ENCODE results near the gene FLYWCH2. TPM values are rescaled to one million over a fixed set of nuclear protein-coding genes. Genes with fewer than 3 reads are reported as not detected.

The FLYWCH2 gene
- total RNA-seq, 1 experiment from 2014 or later = 16.5 TPM

DNA sequence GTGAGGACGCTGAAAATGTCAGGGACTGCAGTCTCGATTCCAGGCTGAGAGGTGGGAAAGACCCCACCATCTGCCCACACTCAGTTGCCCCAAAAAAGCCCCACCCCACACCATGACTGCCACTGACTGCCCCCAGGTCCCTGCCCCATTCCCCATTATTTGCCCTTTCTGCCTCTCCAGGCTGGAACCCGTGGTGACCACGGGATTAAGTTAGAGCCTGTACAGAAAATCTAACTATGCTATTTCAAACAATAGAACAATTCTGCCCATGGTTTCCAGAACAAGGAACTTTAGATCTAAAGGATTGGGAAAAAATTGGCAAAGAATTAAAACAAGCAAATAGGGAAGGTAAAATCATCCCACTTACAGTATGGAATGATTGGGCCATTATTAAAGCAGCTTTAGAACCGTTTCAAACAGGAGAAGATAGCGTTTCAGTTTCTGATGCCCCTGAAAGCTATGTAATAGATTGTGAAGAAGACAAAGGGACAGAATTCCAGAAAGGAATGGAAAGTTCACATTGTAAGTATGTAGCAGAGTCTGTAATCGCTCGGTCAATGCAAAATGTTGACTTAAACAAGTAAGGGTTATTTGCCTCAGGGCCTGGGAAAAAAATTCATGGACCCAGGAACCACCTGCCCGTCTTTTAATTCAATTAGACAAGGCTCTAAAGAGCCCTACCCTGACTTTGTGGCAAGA lies 43.1 kb downstream of the FLYWCH2 start:
- Histone ChIP-seq H4K20me1 (ENCODE audit: control insufficient read depth, insufficient read depth, insufficient read length) (no peaks in the 10 kb centered on the region), H3K27me3 (ENCODE audit: insufficient read depth, low read length) (no peaks in the 10 kb centered on the region), H4K8ac (replicated peaks; ENCODE audit: insufficient read length, low read depth, low read length) (no peak overlapping the region), H3K79me1 (ENCODE audit: insufficient read depth, low read depth, low read length, poor library complexity, severe bottlenecking) (no peaks in the 10 kb centered on the region), H4K91ac (ENCODE audit: insufficient read length, low read depth, low read length) (no peak overlapping the region), H3K4ac (ENCODE audit: low read depth, low read length) (no peak overlapping the region), H3K9ac (ENCODE audit: extremely low read depth, insufficient read length, low read length) (peak overlapping the region; percentile 39), H3K79me2 (ENCODE audit: insufficient read depth, low read length) (no peaks in the 10 kb centered on the region), H3K23ac (ENCODE audit: insufficient read length, low read depth, low read length) (no peak overlapping the region), H3K56ac (ENCODE audit: insufficient read length, low read depth, low read length) (no peak overlapping the region), H3K23me2 (ENCODE audit: insufficient read length, low read depth, low read length, poor library complexity, severe bottlenecking) (peaks cover 5% of the 10 kb centered on the region), H3K4me1 (ENCODE audit: insufficient read depth, low read length) (no peaks in the 10 kb centered on the region), H2BK120ac (ENCODE audit: low read depth, low read length, poor library complexity, severe bottlenecking) (no peak overlapping the region), H3K4me2 (ENCODE audit: insufficient read depth, insufficient read length, low read length) (peak overlapping the region; percentile 45), H2BK20ac (ENCODE audit: low read depth, low read length, poor library complexity, severe bottlenecking) (no peak overlapping the region), H4K5ac (ENCODE audit: insufficient read length, low read depth, low read length) (no peak overlapping the region), H3K18ac (ENCODE audit: insufficient read length, low read depth, low read length) (no peak overlapping the region), H3K27ac (ENCODE audit: insufficient read length, low read depth, low read length) (no peak overlapping the region), H2AFZ (ENCODE audit: low read length) (no peak overlapping the region), H3K14ac (ENCODE audit: insufficient read depth, low read length) (no peak overlapping the region), H2AK5ac (ENCODE audit: insufficient read length, low read length) (no peak overlapping the region), H3K9me3 (ENCODE audit: control insufficient read depth, low read depth, low read length) (no peaks in the 10 kb centered on the region), H3T11ph (ENCODE audit: low read length) (no peak overlapping the region), H2BK5ac (ENCODE audit: insufficient read length, low read length) (no peak overlapping the region), H2BK12ac (ENCODE audit: insufficient read length, low read depth, low read length) (no peak overlapping the region), H2BK15ac (ENCODE audit: low read depth, low read length) (no peak overlapping the region)
- DNase-seq = no peak
- TF ChIP-seq, protein P1, sequence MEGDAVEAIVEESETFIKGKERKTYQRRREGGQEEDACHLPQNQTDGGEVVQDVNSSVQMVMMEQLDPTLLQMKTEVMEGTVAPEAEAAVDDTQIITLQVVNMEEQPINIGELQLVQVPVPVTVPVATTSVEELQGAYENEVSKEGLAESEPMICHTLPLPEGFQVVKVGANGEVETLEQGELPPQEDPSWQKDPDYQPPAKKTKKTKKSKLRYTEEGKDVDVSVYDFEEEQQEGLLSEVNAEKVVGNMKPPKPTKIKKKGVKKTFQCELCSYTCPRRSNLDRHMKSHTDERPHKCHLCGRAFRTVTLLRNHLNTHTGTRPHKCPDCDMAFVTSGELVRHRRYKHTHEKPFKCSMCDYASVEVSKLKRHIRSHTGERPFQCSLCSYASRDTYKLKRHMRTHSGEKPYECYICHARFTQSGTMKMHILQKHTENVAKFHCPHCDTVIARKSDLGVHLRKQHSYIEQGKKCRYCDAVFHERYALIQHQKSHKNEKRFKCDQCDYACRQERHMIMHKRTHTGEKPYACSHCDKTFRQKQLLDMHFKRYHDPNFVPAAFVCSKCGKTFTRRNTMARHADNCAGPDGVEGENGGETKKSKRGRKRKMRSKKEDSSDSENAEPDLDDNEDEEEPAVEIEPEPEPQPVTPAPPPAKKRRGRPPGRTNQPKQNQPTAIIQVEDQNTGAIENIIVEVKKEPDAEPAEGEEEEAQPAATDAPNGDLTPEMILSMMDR (conservative IDR thresholded peaks at IDR 0.05) = no peak
- H3K9me3 Mint-ChIP-seq = peaks cover 10 to 11% of the 10 kb centered on the region in 2 experiments
- peaks cover 28 to 30% of the 10 kb centered on the region in 2 experiments for H3K4me1 Mint-ChIP-seq
- no CpG with 5 or more reads among the region's 9 CpGs for WGBS (ENCODE audit: extremely low coverage, insufficient read length, low lambda C conversion rate)
- H3K27me3 Mint-ChIP-seq (ENCODE audit: low read depth) = peaks cover 6% of the 10 kb centered on the region
- H3K36me3 Mint-ChIP-seq (ENCODE audit: insufficient read depth in 1 of 3, low read depth in 3 of 3) = peaks cover 10 to 15% (median 14%) of the 10 kb centered on the region in 3 experiments
- H3K4me3 Mint-ChIP-seq = peak overlapping the region in 1 of 2 experiments; percentile 55; a peak in 3 of 5 replicates
- peak overlapping the region in 1 of 3 experiments; percentile 70; a peak in 1 of 7 replicates for H3K27ac Mint-ChIP-seq

All from H9 (cell line).